Astrocyte (in vitro differentiated cells and primary cell): ENCODE data around the gene FAM53B. TPM values are rescaled to one million over a fixed set of nuclear protein-coding genes. Genes with fewer than 3 reads are reported as not detected.

Experiments
- DNase-seq: peaks from one replicate; pipeline ENCODE4 v3.0.0-alpha.2; 2010; ENCODE audit warnings: low read depth
- FAIRE-seq: peaks from 2 replicates; lab custom pipeline; 2011; peaks lifted over from hg19 to GRCh38; lab: Jason Lieb, UNC
- H2AFZ ChIP-seq: 2 replicates; pipeline ENCODE4 v1.6.0; 2012; ENCODE audit warnings: low read depth, low read length, inconsistent platforms
- H3K27ac ChIP-seq: 2 replicates; pipeline ENCODE4 v1.5.1; 2011; ENCODE audit warnings: low read depth, low read length, inconsistent platforms
- H3K27me3 ChIP-seq: 2 replicates; pipeline ENCODE4 v1.6.0; 2011; ENCODE audit warnings: low read length, inconsistent platforms; ENCODE audit not compliant: insufficient read depth
- H3K36me3 ChIP-seq: 2 replicates; pipeline ENCODE4 v1.5.1; 2011; ENCODE audit warnings: low read length, inconsistent platforms; ENCODE audit not compliant: insufficient read depth
- H3K4me1 ChIP-seq: 2 replicates; pipeline ENCODE4 v1.5.1; 2011; ENCODE audit warnings: low read length, inconsistent platforms; ENCODE audit not compliant: insufficient read depth
- H3K4me2 ChIP-seq: 2 replicates; pipeline ENCODE4 v1.6.0; 2012; ENCODE audit warnings: low read length, inconsistent platforms
- H3K4me3 ChIP-seq: 2 replicates; pipeline ENCODE4 v1.5.1; 2011; ENCODE audit warnings: low read depth, mild to moderate bottlenecking, low read length, inconsistent platforms; ENCODE audit not compliant: insufficient read depth
- H3K79me2 ChIP-seq: 2 replicates; pipeline ENCODE4 v1.6.0; 2012; ENCODE audit warnings: mild to moderate bottlenecking, low read length, inconsistent platforms; ENCODE audit not compliant: insufficient read depth
- H3K9ac ChIP-seq: 2 replicates; pipeline ENCODE4 v1.6.0; 2012; ENCODE audit warnings: mild to moderate bottlenecking, low read length, inconsistent platforms
- H3K9me3 ChIP-seq: 2 replicates; pipeline ENCODE4 v1.5.1; 2012; ENCODE audit warnings: low read depth, mild to moderate bottlenecking, low read length, inconsistent platforms; ENCODE audit not compliant: insufficient read depth
- H4K20me1 ChIP-seq: 2 replicates; pipeline ENCODE4 v1.6.0; 2012; ENCODE audit warnings: low read length, inconsistent platforms; ENCODE audit not compliant: insufficient read depth
- H3K27ac Mint-ChIP-seq: one replicate; pipeline ENCODE4 v1.8.0; 2021; ENCODE audit warnings: mild to moderate bottlenecking, mixed read lengths; ENCODE audit not compliant: unreplicated experiment
- H3K27me3 Mint-ChIP-seq: one replicate; pipeline ENCODE4 v1.8.0; 2021; ENCODE audit warnings: low read depth, mixed read lengths; ENCODE audit not compliant: unreplicated experiment
- H3K36me3 Mint-ChIP-seq: one replicate; pipeline ENCODE4 v1.8.0; 2021; ENCODE audit warnings: low read depth, mixed read lengths; ENCODE audit not compliant: unreplicated experiment
- H3K4me1 Mint-ChIP-seq: one replicate; pipeline ENCODE4 v1.8.0; 2021; ENCODE audit warnings: low read depth, mixed read lengths; ENCODE audit not compliant: unreplicated experiment
- H3K4me3 Mint-ChIP-seq: one replicate; pipeline ENCODE4 v1.8.0; 2021; ENCODE audit warnings: mild to moderate bottlenecking, moderate library complexity, mixed read lengths; ENCODE audit not compliant: unreplicated experiment
- H3K9me3 Mint-ChIP-seq: one replicate; pipeline ENCODE4 v1.8.0; 2021; ENCODE audit warnings: mild to moderate bottlenecking, mixed read lengths; ENCODE audit not compliant: unreplicated experiment
- CTCF ChIP-seq: IDR thresholded peaks from 2 replicates; pipeline ENCODE4 v1.5.1; 2011; ENCODE audit warnings: low read depth, mild to moderate bottlenecking, inconsistent platforms, low read length, moderate library complexity; ENCODE audit not compliant: insufficient read depth
- EZH2 ChIP-seq: IDR thresholded peaks from 2 replicates; pipeline ENCODE4 v1.6.1; 2012; ENCODE audit warnings: mild to moderate bottlenecking, low read length, inconsistent platforms; ENCODE audit not compliant: insufficient read depth
- total RNA-seq: library from RNA; stranded (reverse); gene quantifications from 2 replicates; pipeline ENCODE4 v1.2.1, GENCODE V29; 2021

The FAM53B gene
- total RNA-seq, 1 donor from 2014 or later, result 12.9 TPM

GRCh38 chr10:124719213-124719851 is 24.8 kb downstream of the FAM53B start:
- TF ChIP-seq CTCF (peak; percentile 46), EZH2 (no peak)
- H3K9ac ChIP-seq, result no peak overlapping the region
- H2AFZ ChIP-seq, result no peak overlapping the region
- no peak for FAIRE-seq
- H3K4me1 ChIP-seq, result peaks cover 22% of the 10 kb centered on the region
- no peak overlapping the region for H3K4me3 Mint-ChIP-seq
- peak; percentile 69 for DNase-seq
- no peak overlapping the region for H3K4me3 ChIP-seq
- H3K4me2 ChIP-seq, result peak overlapping the region; percentile 20
- peaks cover 24% of the 10 kb centered on the region for H3K4me1 Mint-ChIP-seq
- H4K20me1 ChIP-seq, result peaks cover 72% of the 10 kb centered on the region
- H3K27ac ChIP-seq, result no peak overlapping the region
- no peaks in the 10 kb centered on the region for H3K36me3 ChIP-seq
- no peaks in the 10 kb centered on the region for H3K9me3 ChIP-seq
- H3K79me2 ChIP-seq, result peaks cover 10% of the 10 kb centered on the region
- H3K27ac Mint-ChIP-seq, result no peak overlapping the region
- H3K36me3 Mint-ChIP-seq, result peaks cover 22% of the 10 kb centered on the region
- no peaks in the 10 kb centered on the region for H3K27me3 Mint-ChIP-seq
- H3K27me3 ChIP-seq, result no peaks in the 10 kb centered on the region
- no peaks in the 10 kb centered on the region for H3K9me3 Mint-ChIP-seq

GRCh38 chr10:124717911-124718741 is 26.1 kb downstream of the FAM53B start:
- FAIRE-seq (no peak), DNase-seq (no peak)
- Mint-ChIP-seq H3K4me3 (peak overlapping the region; percentile 2), H3K9me3 (no peaks in the 10 kb centered on the region), H3K4me1 (peaks cover 14% of the 10 kb centered on the region), H3K27ac (no peak overlapping the region), H3K27me3 (no peaks in the 10 kb centered on the region), H3K36me3 (peaks cover 22% of the 10 kb centered on the region)
- Histone ChIP-seq H3K9me3 (no peaks in the 10 kb centered on the region), H3K27me3 (no peaks in the 10 kb centered on the region), H2AFZ (no peak overlapping the region), H3K4me1 (peaks cover 18% of the 10 kb centered on the region), H4K20me1 (peaks cover 68% of the 10 kb centered on the region), H3K4me2 (peak overlapping the region; percentile 35), H3K4me3 (no peak overlapping the region), H3K36me3 (no peaks in the 10 kb centered on the region), H3K79me2 (peaks cover 9% of the 10 kb centered on the region), H3K27ac (no peak overlapping the region), H3K9ac (no peak overlapping the region)
- TF ChIP-seq CTCF, result no peak
- TF ChIP-seq EZH2, result no peak
